Measurements from ENCODE around the gene SHOX. TPM values are rescaled to one million over a fixed set of nuclear protein-coding genes. Genes with fewer than 3 reads are reported as not detected.
"Not testable (repeated sequence)": the region's sequence is repeated elsewhere in the genome, so short reads cannot be mapped to it uniquely, and the experiment has no call there.

SHOX gene
- total and polyA plus RNA-seq, 3 donors from 2014 or later: 0.06 to 0.16 TPM; not detected in 1

DNA sequence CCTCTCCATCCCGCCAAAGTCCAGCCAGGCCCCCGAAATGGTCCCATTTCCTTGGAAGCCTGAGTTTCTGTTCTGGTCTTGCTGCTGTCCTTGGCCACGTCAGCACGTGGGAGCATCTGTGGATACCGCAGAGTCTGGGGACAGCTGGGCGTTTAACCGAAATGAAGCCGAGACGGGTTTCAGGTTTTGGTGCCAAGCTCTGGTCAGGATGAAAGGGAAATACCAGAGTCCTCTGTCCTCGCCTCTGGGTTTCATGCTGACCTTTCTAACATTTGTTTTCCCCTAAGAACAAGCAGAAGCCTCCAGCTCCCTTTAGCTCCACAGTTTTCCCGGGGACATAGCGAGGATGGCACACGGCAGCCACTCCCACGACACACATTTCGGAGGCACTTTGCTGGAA, 19.7 kb downstream of the SHOX start:
- TF ChIP-seq, protein P1, sequence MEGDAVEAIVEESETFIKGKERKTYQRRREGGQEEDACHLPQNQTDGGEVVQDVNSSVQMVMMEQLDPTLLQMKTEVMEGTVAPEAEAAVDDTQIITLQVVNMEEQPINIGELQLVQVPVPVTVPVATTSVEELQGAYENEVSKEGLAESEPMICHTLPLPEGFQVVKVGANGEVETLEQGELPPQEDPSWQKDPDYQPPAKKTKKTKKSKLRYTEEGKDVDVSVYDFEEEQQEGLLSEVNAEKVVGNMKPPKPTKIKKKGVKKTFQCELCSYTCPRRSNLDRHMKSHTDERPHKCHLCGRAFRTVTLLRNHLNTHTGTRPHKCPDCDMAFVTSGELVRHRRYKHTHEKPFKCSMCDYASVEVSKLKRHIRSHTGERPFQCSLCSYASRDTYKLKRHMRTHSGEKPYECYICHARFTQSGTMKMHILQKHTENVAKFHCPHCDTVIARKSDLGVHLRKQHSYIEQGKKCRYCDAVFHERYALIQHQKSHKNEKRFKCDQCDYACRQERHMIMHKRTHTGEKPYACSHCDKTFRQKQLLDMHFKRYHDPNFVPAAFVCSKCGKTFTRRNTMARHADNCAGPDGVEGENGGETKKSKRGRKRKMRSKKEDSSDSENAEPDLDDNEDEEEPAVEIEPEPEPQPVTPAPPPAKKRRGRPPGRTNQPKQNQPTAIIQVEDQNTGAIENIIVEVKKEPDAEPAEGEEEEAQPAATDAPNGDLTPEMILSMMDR (IDR thresholded peaks at IDR 0.05): no peak
- no peak for TF ChIP-seq POLR2A (IDR thresholded peaks at IDR 0.05)
- Histone ChIP-seq H3K4me1 (no peaks in the 10 kb centered on the region), H3K9me3 (no peaks in the 10 kb centered on the region), H3K36me3 (ENCODE audit: low read depth, missing control alignments) (no peaks in the 10 kb centered on the region), H3K27ac (no peak overlapping the region), H3K27me3 (no peaks in the 10 kb centered on the region), H3K4me3 (no peak overlapping the region)
- WGBS, 2 donors: 70 to 80% methylated on average over 15 of the region's 15 CpGs
- no peak for DNase-seq
- intact Hi-C loops (cut with DNase I; ENCODE audit: low total_unique reads): no loop called here

DNA sequence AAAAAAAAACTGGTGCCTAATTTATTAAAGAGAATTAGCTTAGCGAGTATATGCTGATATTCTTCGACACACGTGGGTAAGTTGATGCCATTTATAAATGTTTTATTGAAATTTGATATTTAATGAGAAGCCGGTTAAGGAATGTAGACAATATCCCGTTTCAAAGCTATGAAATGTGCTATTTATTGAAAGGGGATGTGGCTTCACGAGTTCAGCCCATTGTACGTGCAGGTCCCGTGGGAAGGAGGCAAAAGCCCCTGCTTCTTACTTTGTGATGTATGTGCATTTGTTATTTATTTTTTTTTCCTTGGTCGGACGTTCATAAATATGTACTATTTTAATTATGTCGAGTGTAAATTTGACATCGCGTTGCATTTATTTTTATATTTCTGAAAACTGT, 20.2 kb downstream of the SHOX start:
- DNase-seq: no peak
- H3K4me3 ChIP-seq: no peak overlapping the region
- H3K27me3 ChIP-seq: no peaks in the 10 kb centered on the region
- WGBS, 2 donors: 64 to 80% methylated on average over 13 of the region's 13 CpGs
- TF ChIP-seq POLR2A (IDR thresholded peaks at IDR 0.05): no peak
- TF ChIP-seq, protein P1 (IDR thresholded peaks at IDR 0.05): no peak
- no peaks in the 10 kb centered on the region for H3K9me3 ChIP-seq
- intact Hi-C loops (cut with DNase I; ENCODE audit: low total_unique reads): no loop called here
- no peaks in the 10 kb centered on the region for H3K4me1 ChIP-seq
- H3K27ac ChIP-seq: no peak overlapping the region
- no peaks in the 10 kb centered on the region for H3K36me3 ChIP-seq (ENCODE audit: low read depth, missing control alignments)

DNA sequence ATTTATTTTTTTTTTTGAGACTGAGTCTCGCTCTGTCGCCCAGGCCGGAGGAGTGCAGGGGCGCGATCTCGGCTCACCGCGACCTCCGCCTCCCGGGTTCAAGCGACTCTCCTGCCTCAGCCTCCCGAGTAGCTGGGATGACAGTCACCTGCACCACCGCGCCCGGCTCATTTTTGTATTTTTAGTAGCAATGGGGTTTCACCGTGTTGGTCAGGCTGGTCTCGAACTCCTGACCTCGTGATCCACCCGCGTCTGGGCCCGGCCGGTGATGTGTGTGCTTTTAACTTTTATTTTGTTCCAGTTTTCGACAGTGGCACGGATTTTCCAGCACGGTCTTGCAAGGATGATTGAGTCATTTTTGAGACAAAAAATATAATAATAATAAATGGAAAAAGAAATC, 21.3 kb downstream of the SHOX start:
- whole genome bisulfite sequencing, 2 donors: 74 to 83% methylated on average over 25 of the region's 25 CpGs
- H3K27ac ChIP-seq: not testable (repeated sequence)

DNA sequence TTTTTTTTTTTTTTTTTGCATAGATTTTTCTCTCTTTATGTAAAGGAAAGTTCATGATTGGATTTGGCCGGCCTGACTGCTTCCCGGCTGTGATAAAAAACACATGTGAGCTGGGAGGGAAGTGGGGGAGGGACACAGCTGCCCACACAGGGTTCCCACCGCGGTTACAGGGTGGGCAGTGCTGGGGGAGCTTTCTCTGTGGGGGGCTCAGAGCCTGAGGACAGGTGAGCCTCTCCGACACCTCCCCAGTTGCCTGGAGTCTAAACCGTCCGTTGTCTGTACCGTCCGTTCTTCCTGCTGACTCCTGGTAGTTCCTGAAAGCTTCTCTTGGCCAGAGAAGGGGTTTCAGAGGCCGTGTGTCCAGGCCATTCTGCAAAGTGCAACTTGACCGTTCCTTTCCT, 21.8 kb downstream of the SHOX start:
- Histone ChIP-seq H3K4me1 (no peaks in the 10 kb centered on the region), H3K27ac (no peak overlapping the region), H3K36me3 (ENCODE audit: low read depth, missing control alignments) (no peaks in the 10 kb centered on the region), H3K27me3 (no peaks in the 10 kb centered on the region), H3K9me3 (no peaks in the 10 kb centered on the region), H3K4me3 (no peak overlapping the region)
- intact Hi-C loops (cut with DNase I; ENCODE audit: low total_unique reads): no loop called here
- WGBS, 2 donors: 28 to 51% methylated on average over 11 of the region's 11 CpGs
- DNase-seq: no peak
- TF ChIP-seq, protein P1 (IDR thresholded peaks at IDR 0.05): no peak
- no peak for TF ChIP-seq POLR2A (IDR thresholded peaks at IDR 0.05)

More for the DNA sequence above, 21.3 kb downstream of the SHOX start:
- H3K4me3 ChIP-seq; intact Hi-C loops (cut with DNase I; ENCODE audit: low total_unique reads); H3K4me1 ChIP-seq; H3K27me3 ChIP-seq; H3K9me3 ChIP-seq; DNase-seq; H3K36me3 ChIP-seq (ENCODE audit: low read depth, missing control alignments): not testable (repeated sequence)

DNA sequence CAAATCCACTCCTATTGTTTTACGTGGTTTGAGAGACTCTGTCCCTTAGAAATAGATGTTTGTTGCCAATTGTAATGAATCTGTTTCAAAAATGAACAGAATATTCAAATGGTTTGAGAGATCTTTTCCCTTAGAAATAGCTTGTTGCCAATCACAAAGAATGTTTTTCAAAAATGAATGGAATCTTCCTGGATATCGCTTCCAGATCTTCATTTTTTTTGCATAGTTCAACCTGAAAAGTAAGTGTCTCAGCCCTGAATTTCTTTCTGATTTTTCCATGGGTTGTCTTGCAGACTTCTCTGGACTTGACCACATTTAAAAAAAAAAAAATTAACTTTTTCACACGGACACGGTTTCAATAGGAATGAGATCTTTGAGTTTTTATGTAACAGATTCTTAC, 22.7 kb downstream of the SHOX start:
- H3K27me3 ChIP-seq: no peaks in the 10 kb centered on the region
- no peak for TF ChIP-seq POLR2A (IDR thresholded peaks at IDR 0.05)
- TF ChIP-seq, protein P1 (IDR thresholded peaks at IDR 0.05): no peak
- no peak for DNase-seq
- intact Hi-C loops (cut with DNase I; ENCODE audit: low total_unique reads): no loop called here
- H3K4me3 ChIP-seq: no peak overlapping the region
- H3K9me3 ChIP-seq: no peaks in the 10 kb centered on the region
- no peaks in the 10 kb centered on the region for H3K36me3 ChIP-seq (ENCODE audit: low read depth, missing control alignments)
- H3K27ac ChIP-seq: no peak overlapping the region
- H3K4me1 ChIP-seq: no peaks in the 10 kb centered on the region
- WGBS, 2 donors: 69 to 77% methylated on average over 4 of the region's 4 CpGs
